Measurements from ENCODE around the gene GIMAP4.

DNA sequence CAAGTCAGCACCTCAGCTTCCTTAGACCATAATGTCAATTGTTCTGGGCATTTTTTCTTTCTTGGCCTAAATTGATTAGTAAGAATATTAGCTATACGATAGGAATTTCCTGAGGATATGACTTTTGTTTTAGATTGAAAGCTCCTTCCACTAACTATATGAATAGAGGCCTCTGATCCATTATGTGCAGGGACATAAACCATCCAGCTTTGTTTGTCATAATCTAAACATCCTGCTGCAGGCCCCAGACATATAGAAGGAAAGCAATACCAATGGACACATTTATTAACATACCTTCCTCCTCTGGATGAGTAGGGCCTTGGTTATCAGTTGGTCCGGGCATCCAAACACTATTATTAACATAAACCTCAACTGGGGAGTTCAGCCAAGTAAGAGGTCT, 4.3 kb upstream of the GIMAP4 start:
- TF ChIP-seq POLR2A (IDR thresholded peaks at IDR 0.05) = no peak
- TF ChIP-seq, protein P1, sequence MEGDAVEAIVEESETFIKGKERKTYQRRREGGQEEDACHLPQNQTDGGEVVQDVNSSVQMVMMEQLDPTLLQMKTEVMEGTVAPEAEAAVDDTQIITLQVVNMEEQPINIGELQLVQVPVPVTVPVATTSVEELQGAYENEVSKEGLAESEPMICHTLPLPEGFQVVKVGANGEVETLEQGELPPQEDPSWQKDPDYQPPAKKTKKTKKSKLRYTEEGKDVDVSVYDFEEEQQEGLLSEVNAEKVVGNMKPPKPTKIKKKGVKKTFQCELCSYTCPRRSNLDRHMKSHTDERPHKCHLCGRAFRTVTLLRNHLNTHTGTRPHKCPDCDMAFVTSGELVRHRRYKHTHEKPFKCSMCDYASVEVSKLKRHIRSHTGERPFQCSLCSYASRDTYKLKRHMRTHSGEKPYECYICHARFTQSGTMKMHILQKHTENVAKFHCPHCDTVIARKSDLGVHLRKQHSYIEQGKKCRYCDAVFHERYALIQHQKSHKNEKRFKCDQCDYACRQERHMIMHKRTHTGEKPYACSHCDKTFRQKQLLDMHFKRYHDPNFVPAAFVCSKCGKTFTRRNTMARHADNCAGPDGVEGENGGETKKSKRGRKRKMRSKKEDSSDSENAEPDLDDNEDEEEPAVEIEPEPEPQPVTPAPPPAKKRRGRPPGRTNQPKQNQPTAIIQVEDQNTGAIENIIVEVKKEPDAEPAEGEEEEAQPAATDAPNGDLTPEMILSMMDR (IDR thresholded peaks at IDR 0.05) = no peak
